GM12891 (cell line): Measurements from ENCODE around the gene GOLPH3L.
"Not testable (repeated sequence)": the region's sequence is repeated elsewhere in the genome, so short reads cannot be mapped to it uniquely, and the experiment has no call there.

Source experiments
- DNase-seq: peaks from one replicate; pipeline ENCODE4 v3.0.0; 2011; ENCODE audit warnings: low spot score; ENCODE audit not compliant: insufficient read length
- FAIRE-seq: peaks from 2 replicates; lab custom pipeline; 2011; peaks lifted over from hg19 to GRCh38; lab: Jason Lieb, UNC
- PAX5 ChIP-seq: IDR thresholded peaks from 2 replicates; pipeline ENCODE4 v1.6.1; 2011; ENCODE audit warnings: low read length, moderate library complexity, mild to moderate bottlenecking; ENCODE audit not compliant: insufficient read depth, severe bottlenecking
- POLR2A ChIP-seq: IDR thresholded peaks from 2 replicates; pipeline ENCODE4 v1.6.1; 2011; ENCODE audit warnings: low read depth, low read length, control low read depth
- POLR2AphosphoS5 ChIP-seq: IDR thresholded peaks from 2 replicates; pipeline ENCODE4 v1.6.1; 2011; ENCODE audit warnings: low read depth, low read length, control low read depth
- POU2F2 ChIP-seq: IDR thresholded peaks from 2 replicates; pipeline ENCODE4 v1.6.1; 2011; ENCODE audit warnings: low read depth, mild to moderate bottlenecking, control low read depth, low read length, moderate library complexity
- SPI1 ChIP-seq: IDR thresholded peaks from 2 replicates; pipeline ENCODE4 v1.6.1; 2011; ENCODE audit warnings: low read depth, low read length, control low read depth
- TAF1 ChIP-seq: IDR thresholded peaks from 2 replicates; pipeline ENCODE4 v1.6.1; 2011; ENCODE audit warnings: low read depth, low read length, control low read depth

The GOLPH3L gene

GRCh38 chr1:150660584-150660983 lies 36.4 kb downstream of the GOLPH3L start:
- TF ChIP-seq POU2F2, result no peak
- no peak for FAIRE-seq

GRCh38 chr1:150657064-150657463 lies 39.9 kb downstream of the GOLPH3L start:
- not testable (repeated sequence) for DNase-seq, FAIRE-seq

More at GRCh38 chr1:150660584-150660983, 36.4 kb downstream of the GOLPH3L start:
- DNase-seq, result no peak

- not testable (repeated sequence) for FAIRE-seq, DNase-seq
These were observed 42.3 kb downstream of the GOLPH3L start for GRCh38 chr1:150654635-150655034.

GRCh38 chr1:150650193-150650592 lies 46.8 kb downstream of the GOLPH3L start:
- FAIRE-seq, result no peak
- TF ChIP-seq TAF1 (no peak), POU2F2 (no peak), PAX5 (no peak), SPI1 (no peak), POLR2AphosphoS5 (no peak), POLR2A (no peak)
- DNase-seq, result no peak

- no peak for FAIRE-seq
- TF ChIP-seq POLR2AphosphoS5, result no peak
- no peak for TF ChIP-seq PAX5
- no peak for TF ChIP-seq POLR2A
- DNase-seq, result no peak
These were observed 47.4 kb downstream of the GOLPH3L start for GRCh38 chr1:150649441-150650075.

GRCh38 chr1:150642296-150642695 lies 54.7 kb downstream of the GOLPH3L start:
- no peak for FAIRE-seq
- DNase-seq, result no peak
- TF ChIP-seq POLR2AphosphoS5 (no peak), POU2F2 (no peak), SPI1 (no peak), PAX5 (no peak), POLR2A (no peak), TAF1 (no peak)

- DNase-seq, result not testable (repeated sequence)
These were observed 55.7 kb downstream of the GOLPH3L start for GRCh38 chr1:150641126-150641815.

GRCh38 chr1:150638430-150638829 lies 58.5 kb downstream of the GOLPH3L start:
- FAIRE-seq, DNase-seq: not testable (repeated sequence)

More at GRCh38 chr1:150641126-150641815, 55.7 kb downstream of the GOLPH3L start:
- FAIRE-seq, result not testable (repeated sequence)

GRCh38 chr1:150634839-150635622 lies 61.9 kb downstream of the GOLPH3L start:
- DNase-seq, FAIRE-seq: not testable (repeated sequence)

GRCh38 chr1:150629115-150629928 lies 67.6 kb downstream of the GOLPH3L start, which contains the start of gene ENSA:
Gene ENSA (minus strand): TSS chr1:150629612. CDS start chr1:150629470, 142 bp downstream.
- DNase-seq (peak; percentile 74), FAIRE-seq (peak; percentile 97)
- TF ChIP-seq PAX5 (peak; percentile 100), POLR2AphosphoS5 (peak; percentile 64; the same call in 1 of the 2 replicates), POU2F2 (no peak), POLR2A (peak; percentile 74), SPI1 (no peak), TAF1 (peak; percentile 71)
